ENCODE measurements around the gene TRAPPC3L. TPM values are rescaled to one million over a fixed set of nuclear protein-coding genes. Genes with fewer than 3 reads are reported as not detected.
A peak's percentile ranks its signal among the peaks of the same experiment; 100 is the strongest.

Gene TRAPPC3L
- total RNA-seq, 1 experiment from 2014 or later = not detected

DNA sequence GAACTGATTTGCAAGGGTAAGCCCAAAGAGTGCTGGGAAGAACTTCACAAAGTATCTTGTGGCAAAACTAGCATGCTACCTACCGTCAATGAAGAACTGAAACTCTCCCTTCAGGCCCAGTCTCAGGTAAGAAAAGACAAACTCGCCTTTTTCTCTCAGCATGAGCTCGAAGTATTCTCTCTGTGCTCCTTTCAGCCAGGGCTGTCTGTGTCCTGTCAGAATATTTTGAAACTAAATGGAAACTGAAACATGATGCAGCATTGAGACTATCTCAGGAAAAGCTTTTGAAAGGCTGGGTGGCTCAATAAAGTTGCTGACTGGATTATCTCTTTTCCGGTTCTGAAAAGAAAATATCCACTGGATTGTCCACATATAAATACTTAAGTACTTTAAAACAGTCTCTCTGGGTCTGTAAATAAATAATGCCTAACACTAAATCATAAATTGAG lies 33.3 kb downstream of the TRAPPC3L start:
- peaks cover 17% of the 10 kb centered on the region for H3K27me3 Mint-ChIP-seq (ENCODE audit: unreplicated experiment)
- TF ChIP-seq, protein P1, sequence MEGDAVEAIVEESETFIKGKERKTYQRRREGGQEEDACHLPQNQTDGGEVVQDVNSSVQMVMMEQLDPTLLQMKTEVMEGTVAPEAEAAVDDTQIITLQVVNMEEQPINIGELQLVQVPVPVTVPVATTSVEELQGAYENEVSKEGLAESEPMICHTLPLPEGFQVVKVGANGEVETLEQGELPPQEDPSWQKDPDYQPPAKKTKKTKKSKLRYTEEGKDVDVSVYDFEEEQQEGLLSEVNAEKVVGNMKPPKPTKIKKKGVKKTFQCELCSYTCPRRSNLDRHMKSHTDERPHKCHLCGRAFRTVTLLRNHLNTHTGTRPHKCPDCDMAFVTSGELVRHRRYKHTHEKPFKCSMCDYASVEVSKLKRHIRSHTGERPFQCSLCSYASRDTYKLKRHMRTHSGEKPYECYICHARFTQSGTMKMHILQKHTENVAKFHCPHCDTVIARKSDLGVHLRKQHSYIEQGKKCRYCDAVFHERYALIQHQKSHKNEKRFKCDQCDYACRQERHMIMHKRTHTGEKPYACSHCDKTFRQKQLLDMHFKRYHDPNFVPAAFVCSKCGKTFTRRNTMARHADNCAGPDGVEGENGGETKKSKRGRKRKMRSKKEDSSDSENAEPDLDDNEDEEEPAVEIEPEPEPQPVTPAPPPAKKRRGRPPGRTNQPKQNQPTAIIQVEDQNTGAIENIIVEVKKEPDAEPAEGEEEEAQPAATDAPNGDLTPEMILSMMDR (IDR thresholded peaks at IDR 0.05; ENCODE audit: unreplicated experiment) = no peak
- H3K27ac Mint-ChIP-seq (ENCODE audit: unreplicated experiment) = no peak overlapping the region
- peaks cover 8% of the 10 kb centered on the region for H3K4me1 Mint-ChIP-seq (ENCODE audit: low read depth, unreplicated experiment)
- DNase-seq = no peak
- H3K9me3 Mint-ChIP-seq (ENCODE audit: low read depth, unreplicated experiment) = peaks cover 2% of the 10 kb centered on the region
- no TSS peak for BruUV-seq (replicated peaks)
- no peak overlapping the region for H3K4me3 Mint-ChIP-seq (ENCODE audit: low read depth, unreplicated experiment)
- intact Hi-C loops (cut with micrococcal nuclease; ENCODE audit: unreplicated experiment) = loop anchor here (5.0 kb wide), 1 partner anchor 225 kb away; no protein-coding TSS in a partner anchor
- H3K36me3 Mint-ChIP-seq (ENCODE audit: insufficient read depth, unreplicated experiment) = no peaks in the 10 kb centered on the region
- CTCF ChIA-PET = interaction anchor here (0.6 to 2.1 kb wide), 15 partner anchors 8 to 294 kb away, joined by 3 to 12 read pairs (median 5); partner anchors contain the start of genes RWDD1 and TSPYL1

DNA sequence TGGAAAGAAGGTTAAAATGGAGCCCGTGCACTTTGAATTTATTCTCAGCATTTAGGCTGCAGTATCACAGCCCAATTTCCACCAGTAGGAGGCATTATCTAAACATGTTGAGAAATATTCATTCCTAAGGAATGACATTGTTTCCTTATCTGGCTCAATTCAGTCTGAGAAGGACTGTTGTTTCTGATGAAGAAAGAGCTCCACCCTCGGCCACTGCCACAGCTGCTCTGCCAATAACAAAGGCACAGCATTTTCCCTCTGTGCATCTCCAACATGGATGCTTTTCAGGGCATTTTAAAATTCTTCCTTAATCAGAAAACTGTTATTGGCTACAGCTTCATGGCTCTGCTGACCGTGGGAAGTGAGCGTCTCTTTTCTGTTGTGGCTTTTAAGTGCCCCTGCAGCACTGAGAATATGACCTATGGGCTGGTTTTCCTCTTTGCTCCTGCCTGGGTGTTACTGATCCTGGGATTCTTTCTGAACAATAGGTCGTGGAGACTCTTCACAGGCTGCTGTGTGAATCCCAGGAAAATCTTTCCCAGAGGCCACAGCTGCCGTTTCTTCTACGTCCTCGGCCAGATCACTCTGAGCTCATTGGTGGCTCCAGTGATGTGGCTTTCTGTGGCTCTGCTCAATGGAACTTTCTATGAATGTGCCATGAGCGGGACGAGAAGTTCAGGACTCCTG lies 33.9 kb downstream of the TRAPPC3L start, which contains the start of gene CALHM5:
CALHM5 (plus strand) TSS at position 216 of the 687 bp plus-strand sequence; CDS start at position 274, 58 bp downstream.
- intact Hi-C loops (cut with micrococcal nuclease; ENCODE audit: unreplicated experiment) = loop anchor here (2.0 to 5.0 kb wide), 2 partner anchors 65 to 224 kb away; no protein-coding TSS in a partner anchor

DNA sequence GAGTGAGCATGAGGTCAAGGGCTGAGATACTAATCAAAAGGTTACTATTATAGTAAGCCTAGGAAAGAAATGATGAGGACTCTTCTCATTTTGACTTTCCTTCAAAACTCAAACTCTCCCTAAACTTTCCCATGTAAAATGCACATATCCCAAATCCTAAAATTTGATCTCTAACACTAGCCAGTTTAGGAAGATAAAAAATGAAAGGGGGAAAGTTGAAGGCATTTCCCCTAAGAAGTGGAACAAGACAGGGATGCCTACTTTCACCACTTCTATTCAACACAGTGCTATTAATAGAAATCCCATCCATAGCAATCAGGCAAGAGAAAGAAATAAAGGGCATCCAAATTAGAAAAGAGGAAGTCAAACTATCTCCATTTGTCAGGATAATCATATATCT lies 37.0 kb downstream of the TRAPPC3L start:
- no peak for DNase-seq
- peaks cover 24% of the 10 kb centered on the region for H3K27me3 Mint-ChIP-seq (ENCODE audit: unreplicated experiment)
- peaks cover 3% of the 10 kb centered on the region for H3K36me3 Mint-ChIP-seq (ENCODE audit: insufficient read depth, unreplicated experiment)
- no peak overlapping the region for H3K4me3 Mint-ChIP-seq (ENCODE audit: low read depth, unreplicated experiment)
- TF ChIP-seq, protein P1 (IDR thresholded peaks at IDR 0.05; ENCODE audit: unreplicated experiment) = no peak
- CTCF ChIA-PET = no interaction called here
- BruUV-seq (replicated peaks) = no TSS peak
- H3K27ac Mint-ChIP-seq (ENCODE audit: unreplicated experiment) = no peak overlapping the region
- intact Hi-C loops (cut with micrococcal nuclease; ENCODE audit: unreplicated experiment) = no loop called here
- H3K9me3 Mint-ChIP-seq (ENCODE audit: low read depth, unreplicated experiment) = peaks cover 2% of the 10 kb centered on the region
- H3K4me1 Mint-ChIP-seq (ENCODE audit: low read depth, unreplicated experiment) = peaks cover 8% of the 10 kb centered on the region

More for the DNA sequence above, 33.9 kb downstream of the TRAPPC3L start, which contains the start of gene CALHM5:
- peak; percentile 67 for DNase-seq
- no peak within 1 kb of the TSS for H3K4me3 Mint-ChIP-seq (ENCODE audit: low read depth, unreplicated experiment)
- peaks cover 8% of the 10 kb centered on the region for H3K4me1 Mint-ChIP-seq (ENCODE audit: low read depth, unreplicated experiment)
- H3K27ac Mint-ChIP-seq (ENCODE audit: unreplicated experiment) = no peak within 1 kb of the TSS
- H3K27me3 Mint-ChIP-seq (ENCODE audit: unreplicated experiment) = peaks cover 17% of the 10 kb centered on the region
- no peaks in the 10 kb centered on the region for H3K36me3 Mint-ChIP-seq (ENCODE audit: insufficient read depth, unreplicated experiment)
- TF ChIP-seq, protein P1 (IDR thresholded peaks at IDR 0.05; ENCODE audit: unreplicated experiment) = no peak
- BruUV-seq (replicated peaks) = no TSS peak
- CTCF ChIA-PET = interaction anchor here (0.6 to 2.1 kb wide), 15 partner anchors 9 to 294 kb away, joined by 3 to 12 read pairs (median 5); partner anchors contain the start of genes RWDD1 and TSPYL1
- H3K9me3 Mint-ChIP-seq (ENCODE audit: low read depth, unreplicated experiment) = peaks cover 2% of the 10 kb centered on the region

DNA sequence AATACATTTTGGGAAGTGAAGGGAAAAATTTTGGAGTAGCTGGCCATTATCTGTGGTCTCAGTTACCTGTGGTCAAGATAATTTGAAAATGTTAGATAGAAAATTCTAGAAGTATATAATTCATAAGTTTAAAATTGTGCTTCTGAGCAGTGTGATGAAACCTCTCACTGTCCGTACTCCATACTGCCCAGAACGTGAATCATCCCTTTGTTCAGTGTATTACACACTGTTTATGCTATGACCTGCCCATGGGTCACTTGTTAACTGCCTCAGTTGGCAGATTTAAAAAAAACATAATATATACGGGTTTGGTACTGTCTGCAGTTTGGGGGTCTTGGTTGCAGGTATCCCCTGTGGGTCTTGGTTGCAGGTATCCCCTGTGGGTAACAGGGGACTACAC lies 38.2 kb downstream of the TRAPPC3L start:
- DNase-seq = no peak
- Mint-ChIP-seq H3K4me3 (ENCODE audit: low read depth, unreplicated experiment) (no peak overlapping the region), H3K36me3 (ENCODE audit: insufficient read depth, unreplicated experiment) (peaks cover 3% of the 10 kb centered on the region), H3K4me1 (ENCODE audit: low read depth, unreplicated experiment) (peaks cover 8% of the 10 kb centered on the region), H3K27me3 (ENCODE audit: unreplicated experiment) (peaks cover 24% of the 10 kb centered on the region), H3K9me3 (ENCODE audit: low read depth, unreplicated experiment) (peaks cover 4% of the 10 kb centered on the region), H3K27ac (ENCODE audit: unreplicated experiment) (no peak overlapping the region)
- intact Hi-C loops (cut with micrococcal nuclease; ENCODE audit: unreplicated experiment) = no loop called here
- TF ChIP-seq, protein P1 (IDR thresholded peaks at IDR 0.05; ENCODE audit: unreplicated experiment) = no peak
- CTCF ChIA-PET = no interaction called here
- BruUV-seq (replicated peaks) = no TSS peak

Data from Calu3 (cell line).